H1 (cell line): Measurements from ENCODE around the gene KIF22. TPM values are rescaled to one million over a fixed set of nuclear protein-coding genes. Genes with fewer than 3 reads are reported as not detected.

ENCODE experiments used
- CTCF ChIA-PET: fragments of 300-600 bp; sonication (Branson Sonifier 250); formaldehyde crosslinking; loops from one replicate; lab custom pipeline; 2021; ENCODE audit not compliant: partially characterized antibody; lab: Charles Lee
- POLR2A ChIA-PET: fragments of 300-600 bp; sonication (Branson Sonifier 250); formaldehyde crosslinking; loops from one replicate; lab custom pipeline; 2021; ENCODE audit warnings: inconsistent platforms; ENCODE audit not compliant: partially characterized antibody; lab: Charles Lee
- DNase-seq, 2 experiments: peaks; one replicate each; pipeline versions ENCODE4 v3.0.0 to v3.0.0-alpha.2; 2010 to 2022; ENCODE audit warnings: low spot score in 2 of 2, low read depth in 1 of 2, mixed read lengths in 1 of 2
- FAIRE-seq: peaks from 2 replicates; lab custom pipeline; 2011; peaks lifted over from hg19 to GRCh38; lab: Jason Lieb, UNC
- H2AFZ ChIP-seq: 2 replicates; pipeline ENCODE4 v1.8.1; 2012; ENCODE audit warnings: low read length, inconsistent platforms
- H2AK5ac ChIP-seq: 2 replicates; pipeline ENCODE4 v1.6.1; 2013; ENCODE audit warnings: low read depth, low read length
- H2BK120ac ChIP-seq: replicated peaks from 2 replicates; pipeline ENCODE3; 2013; ENCODE audit warnings: low read depth, low read length, inconsistent platforms
- H2BK12ac ChIP-seq: 2 replicates; pipeline ENCODE4 v1.6.1; 2013; ENCODE audit warnings: low read depth, low read length
- H2BK15ac ChIP-seq: 2 replicates; pipeline ENCODE4 v1.6.1; 2013; ENCODE audit warnings: low read length
- H2BK20ac ChIP-seq: 2 replicates; pipeline ENCODE4 v1.6.1; 2013; ENCODE audit warnings: low read length
- H2BK5ac ChIP-seq: 2 replicates; pipeline ENCODE4 v1.6.1; 2013; ENCODE audit warnings: low read depth, low read length
- H3K14ac ChIP-seq: 2 replicates; pipeline ENCODE4 v1.6.1; 2013; ENCODE audit warnings: inconsistent platforms; ENCODE audit not compliant: insufficient read length
- H3K18ac ChIP-seq: 2 replicates; pipeline ENCODE4 v1.6.1; 2013; ENCODE audit warnings: low read length; ENCODE audit errors: extremely low read depth
- H3K23ac ChIP-seq: 2 replicates; pipeline ENCODE4 v1.6.1; 2013; ENCODE audit warnings: inconsistent platforms; ENCODE audit not compliant: insufficient read length
- H3K23me2 ChIP-seq: 2 replicates; pipeline ENCODE4 v1.6.1; 2013; ENCODE audit warnings: low read depth, low read length
- H3K27ac ChIP-seq: 2 replicates; pipeline ENCODE4 v1.6.1; 2011; ENCODE audit warnings: low read depth, low read length, inconsistent platforms
- H3K27me3 ChIP-seq, 4 experiments: replicated peaks in 1 of 4; 1 replicate in 1 of 4; 2 replicates in 3 of 4; pipeline versions ENCODE4 v1.6.1 to v1.8.1; 2011 to 2013; ENCODE audit warnings: low read length in 3 of 4, mild to moderate bottlenecking in 3 of 4, inconsistent platforms in 2 of 4, mixed read lengths in 2 of 4, moderate library complexity in 1 of 4; ENCODE audit not compliant: control insufficient read depth in 3 of 4, insufficient read depth in 3 of 4; ENCODE audit errors: extremely low read depth in 1 of 4
- H3K36me3 ChIP-seq, 4 experiments: 2 replicates each; pipeline versions ENCODE4 v1.6.1 to v1.8.1; 2011 to 2013; ENCODE audit warnings: mild to moderate bottlenecking in 4 of 4, low read length in 3 of 4, moderate library complexity in 2 of 4, control low read depth in 1 of 4, inconsistent platforms in 1 of 4; ENCODE audit not compliant: insufficient read depth in 4 of 4, control insufficient read depth in 2 of 4
- H3K4ac ChIP-seq: replicated peaks from 2 replicates; pipeline ENCODE3; 2013; ENCODE audit warnings: low read length, low read depth, mixed read lengths, inconsistent platforms; ENCODE audit not compliant: insufficient read length
- H3K4me1 ChIP-seq, 4 experiments: replicated peaks in 1 of 4; 1 replicate in 1 of 4; 2 replicates in 3 of 4; pipeline versions ENCODE4 v1.6.1 to v1.8.1; 2011 to 2013; ENCODE audit warnings: low read length in 3 of 4, inconsistent platforms in 2 of 4, mixed read lengths in 1 of 4; ENCODE audit not compliant: insufficient read depth in 4 of 4, control insufficient read depth in 3 of 4
- H3K4me2 ChIP-seq, 2 experiments: 2 replicates each; pipeline versions ENCODE4 v1.6.1 to v1.8.1; 2011 to 2013; ENCODE audit warnings: low read depth in 2 of 2, low read length in 2 of 2, control low read depth in 1 of 2, inconsistent platforms in 1 of 2, mild to moderate bottlenecking in 1 of 2; ENCODE audit not compliant: insufficient read depth in 1 of 2
- H3K4me3 ChIP-seq, 4 experiments: fragments of 200-600, 300-600 bp in 1 of 4; sonication (generic), shearing (Covaris generic), sonication (Bioruptor Twin) in 1 of 4; 2 replicates each; pipeline versions ENCODE4 v1.5.1 to v1.8.1; 2011 to 2016; ENCODE audit warnings: low read length in 4 of 4, low read depth in 3 of 4, control low read depth in 2 of 4, inconsistent platforms in 2 of 4, mild to moderate bottlenecking in 2 of 4, mixed read lengths in 1 of 4, moderate library complexity in 1 of 4; ENCODE audit not compliant: insufficient read depth in 2 of 4; ENCODE audit errors: extremely low read depth in 1 of 4
- H3K56ac ChIP-seq: replicated peaks from 2 replicates; pipeline ENCODE3; 2013; ENCODE audit warnings: low read depth, mild to moderate bottlenecking, mixed read lengths, low read length, inconsistent platforms; ENCODE audit not compliant: insufficient read length
- H3K79me1 ChIP-seq: 2 replicates; pipeline ENCODE4 v1.6.1; 2013; ENCODE audit warnings: low read depth, low read length, control low read depth
- H3K79me2 ChIP-seq, 2 experiments: 2 replicates each; pipeline versions ENCODE4 v1.6.1 to v1.8.1; 2012 to 2013; ENCODE audit warnings: low read length in 2 of 2, mild to moderate bottlenecking in 2 of 2, inconsistent platforms in 1 of 2; ENCODE audit not compliant: insufficient read depth in 2 of 2, control insufficient read depth in 1 of 2
- H3K9ac ChIP-seq, 4 experiments: replicated peaks in 1 of 4; 1 replicate in 1 of 4; 2 replicates in 3 of 4; pipeline versions ENCODE4 v1.6.1 to v1.8.1; 2011 to 2013; ENCODE audit warnings: low read depth in 3 of 4, low read length in 3 of 4, control low read depth in 2 of 4, mild to moderate bottlenecking in 2 of 4, moderate library complexity in 2 of 4, inconsistent platforms in 1 of 4; ENCODE audit errors: extremely low read depth in 1 of 4
- H3K9me3 ChIP-seq, 2 experiments: 2 replicates each; pipeline versions ENCODE4 v1.6.1 to v1.8.1; 2012 to 2013; ENCODE audit warnings: mild to moderate bottlenecking in 2 of 2, moderate library complexity in 2 of 2, control low read depth in 1 of 2, inconsistent platforms in 1 of 2, low read depth in 1 of 2, low read length in 1 of 2, mixed read lengths in 1 of 2; ENCODE audit not compliant: insufficient read depth in 2 of 2
- H4K20me1 ChIP-seq, 2 experiments: replicated peaks in 1 of 2; 2 replicates each; pipeline versions ENCODE3 to v1.8.1; 2011 to 2013; ENCODE audit warnings: inconsistent platforms in 2 of 2, low read length in 2 of 2, mild to moderate bottlenecking in 1 of 2; ENCODE audit not compliant: insufficient read depth in 2 of 2, control insufficient read depth in 1 of 2
- H4K5ac ChIP-seq: 2 replicates; pipeline ENCODE4 v1.6.1; 2013; ENCODE audit warnings: low read length, low read depth, mixed read lengths, inconsistent platforms; ENCODE audit not compliant: insufficient read length
- H4K8ac ChIP-seq: 2 replicates; pipeline ENCODE4 v1.8.0; 2013; ENCODE audit warnings: mild to moderate bottlenecking, moderate library complexity, low read length, inconsistent platforms; ENCODE audit not compliant: insufficient read depth; ENCODE audit errors: extremely low read depth
- H4K91ac ChIP-seq: replicated peaks from 2 replicates; pipeline ENCODE3; 2013; ENCODE audit warnings: low read length, mixed read lengths, inconsistent platforms; ENCODE audit not compliant: insufficient read length
- SIN3A ChIP-seq, 2 experiments: IDR thresholded peaks in 1 of 2; conservative IDR thresholded peaks in 1 of 2; 2 replicates each; pipeline ENCODE4 v1.6.1; 2011 to 2012; ENCODE audit warnings: low read length in 2 of 2, improper control_type of control experiment in 1 of 2, low read depth in 1 of 2, mild to moderate bottlenecking in 1 of 2
- WGBS, 2 experiments: shearing (Covaris generic) in 1 of 2; methylation state at CpG; one replicate each; pipeline versions ENCODE4 v1.1.6 to v1.1.7; 2013 to 2015; ENCODE audit warnings: low lambda C conversion rate in 2 of 2, mixed read lengths in 2 of 2, inconsistent platforms in 1 of 2, low coverage in 1 of 2, missing lambda C conversion rate in 1 of 2; ENCODE audit not compliant: insufficient replicate concordance in 2 of 2, insufficient coverage in 1 of 2, insufficient read length in 1 of 2; ENCODE audit errors: extremely low coverage in 1 of 2, missing lambda C conversion rate in 1 of 2; 5-methylcytosine and 5-hydroxymethylcytosine counted together
- polyA plus RNA-seq, 7 experiments: library from polyadenylated mRNA; depleted of rRNA in 3 of 7; stranded (reverse) in 5 of 7; unstranded in 2 of 7; fragments of >200 nt in 5 of 7; fragments of 200-250 nt in 2 of 7; gene quantifications; 1 replicate in 5 of 7; 2 replicates in 1 of 7; 4 replicates in 1 of 7; pipeline versions ENCODE4 v1.2.1 to v1.2.3, GENCODE V29; 2011 to 2013; ENCODE audit warnings: missing spikeins in 2 of 7, mixed read lengths in 2 of 7
- total RNA-seq: library from RNA; stranded (reverse); fragmentation: NEBNext Ultra II Directional; extraction: Animal tissue kit (Norgen Biotek cat#: 25700); gene quantifications from 2 replicates; pipeline ENCODE4 v1.2.1, GENCODE V29; 2021

KIF22 gene
- total and polyA plus RNA-seq, 2 of the 8 experiments (the other 6 are each of a cell fraction or from before 2014, with no cell fraction given): 139 to 142 TPM

DNA sequence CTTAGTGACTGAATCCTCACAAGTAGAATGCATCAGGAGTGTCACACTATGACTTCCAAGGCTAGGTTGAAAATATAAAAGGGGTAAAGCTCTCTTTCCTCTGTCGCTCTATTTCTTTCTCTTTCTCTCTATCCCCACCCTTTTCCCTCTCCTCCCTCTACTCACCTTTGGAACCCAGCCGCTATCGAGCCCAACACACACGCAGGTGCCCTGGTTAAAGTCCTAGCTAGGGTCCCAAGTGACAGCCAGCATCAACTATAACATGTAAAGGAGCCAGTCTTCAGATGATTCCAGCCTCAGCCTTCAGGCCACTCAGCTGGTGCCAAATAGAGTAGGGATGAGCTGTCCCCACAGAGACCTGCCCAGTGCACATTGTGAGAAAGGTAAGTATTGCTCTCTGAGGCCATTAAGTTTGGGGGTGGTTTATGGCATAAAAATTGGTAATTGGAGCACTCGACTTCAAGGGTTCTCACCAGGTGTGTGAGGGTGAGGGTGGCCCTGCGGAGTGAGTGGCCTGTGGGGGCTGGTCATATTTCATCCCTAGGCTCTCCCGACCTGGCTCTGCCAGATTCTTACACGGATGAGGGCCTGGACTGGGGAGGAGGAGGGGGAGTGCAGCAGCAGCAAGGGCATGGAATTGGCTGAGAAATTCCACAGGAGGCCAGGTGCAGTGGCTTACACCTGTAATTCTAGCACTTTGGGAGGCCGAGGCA, 29.8 kb upstream of the KIF22 start:
- no peak overlapping the region for H2BK120ac ChIP-seq
- H4K20me1 ChIP-seq: no peaks in the 10 kb centered on the region
- no peak overlapping the region for H3K27ac ChIP-seq
- H3K4me1 ChIP-seq: no peaks in the 10 kb centered on the region
- H2AK5ac ChIP-seq: no peak overlapping the region
- no peaks in the 10 kb centered on the region for H3K27me3 ChIP-seq
- no peak overlapping the region for H4K91ac ChIP-seq
- H3K14ac ChIP-seq: no peak overlapping the region
- H4K5ac ChIP-seq: no peak overlapping the region
- no peaks in the 10 kb centered on the region for H3K36me3 ChIP-seq
- no peak overlapping the region for H2BK15ac ChIP-seq
- ChIA-PET POLR2A (interaction anchor here (1.0 to 2.2 kb wide), 7 partner anchors 9 to 46 kb away, joined by 3 to 8 read pairs (median 4); no protein-coding TSS in a partner anchor), CTCF (interaction anchor here (0.6 to 7.0 kb wide), 4 partner anchors 23 to 60 kb away, joined by 3 to 29 read pairs (median 3); no protein-coding TSS in a partner anchor)
- no peak for TF ChIP-seq SIN3A (conservative IDR thresholded peaks at IDR 0.05 in 1 of 2, IDR thresholded peaks at IDR 0.05 in 1 of 2; ENCODE audit: low read depth in 1 of 2, low read length in 2 of 2)
- DNase-seq (no peak), FAIRE-seq (no peak)
- no peak overlapping the region for H3K4me3 ChIP-seq
- no peak overlapping the region for H3K4me2 ChIP-seq
- no peaks in the 10 kb centered on the region for H3K9me3 ChIP-seq
- no peak overlapping the region for H2BK20ac ChIP-seq
- 73% methylated on average over 9 of the region's 9 CpGs; no CpG with 5 or more reads in 1 of the 2 experiments for WGBS, 2 experiments
- no peak overlapping the region for H2BK5ac ChIP-seq
- H2BK12ac ChIP-seq: no peak overlapping the region
- H3K4ac ChIP-seq: no peak overlapping the region
- H3K56ac ChIP-seq: no peak overlapping the region
- H3K23me2 ChIP-seq: no peaks in the 10 kb centered on the region
- H2AFZ ChIP-seq: 0 out of 2 replicates have a peak overlapping the region, but pooled peaks have one; percentile 19
- no peak overlapping the region for H4K8ac ChIP-seq
- no peak overlapping the region for H3K9ac ChIP-seq
- H3K18ac ChIP-seq: no peak overlapping the region; the same call in 1 of the 2 replicates
- H3K23ac ChIP-seq: no peak overlapping the region
- H3K79me1 ChIP-seq: no peaks in the 10 kb centered on the region
- H3K79me2 ChIP-seq: no peaks in the 10 kb centered on the region
